H1 (cell line): ENCODE data around the gene GRIK4. TPM values are rescaled to one million over a fixed set of nuclear protein-coding genes. Genes with fewer than 3 reads are reported as not detected.

Experiments
- CHD7 ChIP-seq: fragments of 300-600 bp; sonication (generic); IDR thresholded peaks from 2 replicates; pipeline ENCODE4 v1.7.1; 2012; ENCODE audit warnings: low read length, moderate library complexity, mild to moderate bottlenecking, inconsistent platforms; ENCODE audit not compliant: insufficient replicate concordance
- HDAC2 ChIP-seq, 2 experiments: fragments of 300-600 bp in 1 of 2; sonication (generic) in 1 of 2; IDR thresholded peaks; 2 replicates each; pipeline ENCODE4 v1.6.1; 2011 to 2012; ENCODE audit warnings: low read depth in 2 of 2, low read length in 2 of 2, mild to moderate bottlenecking in 2 of 2, moderate library complexity in 2 of 2, borderline replicate concordance in 1 of 2, inconsistent platforms in 1 of 2
- polyA plus RNA-seq, 7 experiments: library from polyadenylated mRNA; depleted of rRNA in 3 of 7; stranded (reverse) in 5 of 7; unstranded in 2 of 7; fragments of >200 nt in 5 of 7; fragments of 200-250 nt in 2 of 7; gene quantifications; 1 replicate in 5 of 7; 2 replicates in 1 of 7; 4 replicates in 1 of 7; pipeline versions ENCODE4 v1.2.1 to v1.2.3, GENCODE V29; 2011 to 2013; ENCODE audit warnings: missing spikeins in 2 of 7, mixed read lengths in 2 of 7
- total RNA-seq: library from RNA; stranded (reverse); fragmentation: NEBNext Ultra II Directional; extraction: Animal tissue kit (Norgen Biotek cat#: 25700); gene quantifications from 2 replicates; pipeline ENCODE4 v1.2.1, GENCODE V29; 2021

Gene GRIK4
- total and polyA plus RNA-seq, 2 of the 8 experiments (the other 6 are each of a cell fraction or from before 2014, with no cell fraction given): 1.2 to 2.9 TPM

- no peak for TF ChIP-seq CHD7
- no peak for TF ChIP-seq HDAC2 (IDR thresholded peaks at IDR 0.05; ENCODE audit: borderline replicate concordance in 1 of 2, low read depth in 2 of 2, low read length in 2 of 2)
- TF ChIP-seq, all 59 proteins: peak for 0
Observed at GRCh38 chr11:120579611-120580031, 68.1 kb downstream of the GRIK4 start (continued).
